ENCODE results near the gene GPATCH3.

GPATCH3 gene

DNA sequence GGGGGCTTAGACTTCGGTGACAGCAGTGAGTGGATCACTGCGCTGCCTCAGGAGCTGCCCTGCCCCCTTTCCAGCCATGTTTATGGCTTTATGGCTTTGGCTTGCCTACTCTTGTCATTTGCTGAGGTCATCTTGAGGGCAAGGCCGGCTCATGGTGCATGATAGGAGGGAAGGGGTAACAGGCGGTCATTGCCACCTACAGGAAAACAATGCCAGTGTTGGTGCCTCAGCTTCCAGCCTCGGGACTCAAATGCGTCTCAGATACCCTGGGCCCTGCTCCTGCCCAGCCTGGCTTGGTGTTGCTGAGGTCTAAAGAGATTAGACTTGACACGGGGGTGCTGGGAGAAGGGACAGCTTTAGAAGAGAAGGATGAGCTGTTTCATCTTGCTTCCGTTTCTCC, 45.5 kb upstream of the GPATCH3 start:
- no peak overlapping the region for H3K27ac ChIP-seq
- no peaks in the 10 kb centered on the region for H3K4me1 ChIP-seq
- peaks cover 53 to 90% (median 59%) of the 10 kb centered on the region in 3 donors for H3K36me3 ChIP-seq
- no peaks in the 10 kb centered on the region for H3K27me3 ChIP-seq
- intact Hi-C loops (cut with DNase I; ENCODE audit: low total_unique reads), result no loop called here
- DNase-seq, result no peak
- TF ChIP-seq, protein P1, sequence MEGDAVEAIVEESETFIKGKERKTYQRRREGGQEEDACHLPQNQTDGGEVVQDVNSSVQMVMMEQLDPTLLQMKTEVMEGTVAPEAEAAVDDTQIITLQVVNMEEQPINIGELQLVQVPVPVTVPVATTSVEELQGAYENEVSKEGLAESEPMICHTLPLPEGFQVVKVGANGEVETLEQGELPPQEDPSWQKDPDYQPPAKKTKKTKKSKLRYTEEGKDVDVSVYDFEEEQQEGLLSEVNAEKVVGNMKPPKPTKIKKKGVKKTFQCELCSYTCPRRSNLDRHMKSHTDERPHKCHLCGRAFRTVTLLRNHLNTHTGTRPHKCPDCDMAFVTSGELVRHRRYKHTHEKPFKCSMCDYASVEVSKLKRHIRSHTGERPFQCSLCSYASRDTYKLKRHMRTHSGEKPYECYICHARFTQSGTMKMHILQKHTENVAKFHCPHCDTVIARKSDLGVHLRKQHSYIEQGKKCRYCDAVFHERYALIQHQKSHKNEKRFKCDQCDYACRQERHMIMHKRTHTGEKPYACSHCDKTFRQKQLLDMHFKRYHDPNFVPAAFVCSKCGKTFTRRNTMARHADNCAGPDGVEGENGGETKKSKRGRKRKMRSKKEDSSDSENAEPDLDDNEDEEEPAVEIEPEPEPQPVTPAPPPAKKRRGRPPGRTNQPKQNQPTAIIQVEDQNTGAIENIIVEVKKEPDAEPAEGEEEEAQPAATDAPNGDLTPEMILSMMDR (IDR thresholded peaks at IDR 0.05), result no peak
- H3K4me3 ChIP-seq, result no peak overlapping the region
- no peaks in the 10 kb centered on the region for H3K9me3 ChIP-seq

DNA sequence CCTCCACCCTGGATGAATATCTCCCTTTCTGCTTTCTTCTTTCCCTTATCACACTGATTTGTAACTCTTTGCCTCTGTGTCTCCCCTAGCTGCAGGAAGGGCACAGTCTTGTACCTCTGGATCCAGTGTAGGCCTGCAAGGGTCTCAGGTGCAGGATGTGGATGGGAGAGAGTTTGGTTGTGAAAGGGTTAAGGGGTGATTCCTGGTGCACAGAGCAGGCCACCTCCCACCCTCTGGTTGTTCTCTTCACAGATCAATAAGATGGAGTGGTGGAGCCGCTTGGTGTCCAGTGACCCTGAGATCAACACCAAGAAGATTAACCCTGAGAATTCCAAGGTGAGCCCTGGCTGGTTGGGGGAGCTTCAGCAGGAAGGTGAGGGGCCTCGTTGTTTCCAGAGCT, 44.9 kb upstream of the GPATCH3 start:
- TF ChIP-seq, protein P1 (IDR thresholded peaks at IDR 0.05), result no peak
- no peak overlapping the region for H3K27ac ChIP-seq

DNA sequence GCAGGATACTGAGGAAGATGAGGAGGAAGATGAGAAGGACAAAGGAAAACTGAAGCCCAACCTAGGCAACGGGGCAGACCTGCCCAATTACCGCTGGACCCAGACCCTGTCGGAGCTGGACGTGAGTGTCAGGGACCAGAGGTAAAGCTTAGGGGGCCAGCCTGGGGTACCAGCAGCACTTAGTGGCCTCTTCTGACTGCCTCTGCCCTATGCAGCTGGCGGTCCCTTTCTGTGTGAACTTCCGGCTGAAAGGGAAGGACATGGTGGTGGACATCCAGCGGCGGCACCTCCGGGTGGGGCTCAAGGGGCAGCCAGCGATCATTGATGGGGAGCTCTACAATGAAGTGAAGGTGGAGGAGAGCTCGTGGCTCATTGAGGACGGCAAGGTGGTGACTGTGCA, 42.4 kb upstream of the GPATCH3 start:
- DNase-seq, result no peak
- Histone ChIP-seq H3K9me3 (no peaks in the 10 kb centered on the region), H3K36me3 (peaks cover 53 to 69% (median 59%) of the 10 kb centered on the region in 3 donors), H3K4me1 (no peaks in the 10 kb centered on the region), H3K4me3 (no peak overlapping the region), H3K27me3 (no peaks in the 10 kb centered on the region), H3K27ac (no peak overlapping the region)
- TF ChIP-seq, protein P1 (IDR thresholded peaks at IDR 0.05), result no peak
- intact Hi-C loops (cut with DNase I; ENCODE audit: low total_unique reads), result no loop called here

More for the DNA sequence above, 44.9 kb upstream of the GPATCH3 start:
- Histone ChIP-seq H3K27me3 (no peaks in the 10 kb centered on the region), H3K36me3 (peaks cover 53 to 84% (median 59%) of the 10 kb centered on the region in 3 donors), H3K9me3 (no peaks in the 10 kb centered on the region), H3K4me3 (no peak overlapping the region), H3K4me1 (no peaks in the 10 kb centered on the region)
- intact Hi-C loops (cut with DNase I; ENCODE audit: low total_unique reads), result no loop called here
- DNase-seq, result no peak

DNA sequence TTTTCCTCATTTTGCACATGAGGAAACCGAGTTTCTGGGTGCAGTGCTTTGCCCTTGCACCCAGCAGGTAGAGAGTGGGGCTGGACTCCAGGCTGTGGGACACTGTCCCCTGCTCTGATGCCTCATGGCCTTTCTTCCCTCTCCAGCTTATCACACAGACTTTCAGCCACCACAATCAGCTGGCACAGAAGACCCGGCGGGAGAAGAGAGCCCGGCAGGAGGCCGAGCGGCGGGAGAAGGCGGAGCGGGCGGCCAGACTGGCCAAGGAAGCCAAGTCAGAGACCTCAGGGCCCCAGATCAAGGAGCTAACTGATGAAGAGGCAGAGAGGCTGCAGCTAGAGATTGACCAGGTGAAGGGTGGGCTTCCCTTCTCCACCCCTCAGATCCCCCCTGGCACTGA, 41.0 kb upstream of the GPATCH3 start:
- no peaks in the 10 kb centered on the region for H3K4me1 ChIP-seq
- DNase-seq, result no peak
- no peak overlapping the region for H3K27ac ChIP-seq
- intact Hi-C loops (cut with DNase I; ENCODE audit: low total_unique reads), result no loop called here
- H3K9me3 ChIP-seq, result no peaks in the 10 kb centered on the region
- no peak overlapping the region for H3K4me3 ChIP-seq
- H3K36me3 ChIP-seq, result peaks cover 52 to 69% (median 57%) of the 10 kb centered on the region in 3 donors
- no peaks in the 10 kb centered on the region for H3K27me3 ChIP-seq
- TF ChIP-seq, protein P1 (IDR thresholded peaks at IDR 0.05), result no peak

DNA sequence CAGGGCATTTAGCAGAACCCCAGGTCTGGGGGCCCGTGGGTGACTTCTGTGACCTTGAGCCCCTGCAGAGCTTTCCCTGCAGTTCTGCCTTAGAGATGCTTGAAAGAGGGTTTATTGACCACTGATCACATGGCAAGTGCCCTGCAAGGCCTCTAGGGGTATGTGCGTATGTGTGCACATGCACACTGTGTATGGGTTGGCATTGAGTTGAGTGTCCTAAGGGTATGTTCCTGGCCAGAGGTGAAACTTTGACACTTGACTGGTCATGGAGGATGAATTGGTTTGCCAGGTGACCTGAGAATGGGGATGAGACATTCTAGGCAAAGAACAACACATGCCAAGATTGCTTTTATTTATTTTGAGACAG, 38.4 kb upstream of the GPATCH3 start:
- DNase-seq, result no peak
- Histone ChIP-seq H3K36me3 (peaks cover 39 to 64% (median 39%) of the 10 kb centered on the region in 3 donors), H3K4me3 (no peak overlapping the region), H3K9me3 (no peaks in the 10 kb centered on the region), H3K27me3 (no peaks in the 10 kb centered on the region), H3K27ac (no peak overlapping the region), H3K4me1 (no peaks in the 10 kb centered on the region)
- TF ChIP-seq, protein P1 (IDR thresholded peaks at IDR 0.05), result no peak
- intact Hi-C loops (cut with DNase I; ENCODE audit: low total_unique reads), result no loop called here
